ENCODE results near the gene MGMT. TPM values are rescaled to one million over a fixed set of nuclear protein-coding genes. Genes with fewer than 3 reads are reported as not detected.

The MGMT gene
- total and polyA plus RNA-seq, 2 donors (not counting 3 experiments of a cell fraction or from before 2014, with no cell fraction given): 15.0 to 15.2 TPM

DNA sequence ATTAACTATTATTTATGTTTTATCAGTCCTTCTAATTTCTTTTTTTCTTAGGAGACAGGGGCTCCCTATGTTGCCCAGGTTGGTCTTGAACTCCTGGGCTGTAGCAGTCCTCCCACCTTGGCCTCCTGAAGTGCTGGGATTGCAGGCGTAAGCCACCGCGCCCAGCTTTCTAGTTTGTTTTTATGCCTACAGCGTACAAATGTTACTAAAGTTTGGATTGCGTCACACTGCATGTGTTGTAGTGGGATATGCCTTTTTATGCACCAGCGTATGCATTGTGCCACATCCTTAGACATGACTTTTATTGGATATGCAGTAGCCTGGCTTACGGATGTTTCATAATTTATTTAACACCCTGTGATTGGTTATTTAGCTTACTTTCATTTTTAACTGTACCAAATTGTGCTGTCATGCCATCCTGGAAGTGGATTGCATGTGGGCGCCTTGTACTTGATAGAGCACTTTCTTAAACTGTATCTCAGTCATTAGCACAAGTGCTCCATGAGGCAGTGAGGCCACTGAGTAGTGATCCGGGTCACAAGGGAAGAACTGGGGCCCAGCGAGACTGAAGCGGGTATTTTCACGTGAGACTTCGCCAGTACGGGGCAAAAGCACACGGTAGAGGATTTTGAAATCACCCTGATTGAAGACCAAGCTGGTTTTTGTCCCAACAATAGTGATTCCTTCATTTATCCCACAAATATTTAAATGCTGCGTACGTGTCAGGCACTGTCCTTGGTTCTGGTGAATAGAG, 165.0 kb downstream of the MGMT start:
- no peak for FAIRE-seq
- DNase-seq (ENCODE audit: low read depth, low spot score): no peak
- H3K4me1 ChIP-seq (ENCODE audit: control insufficient read depth, extremely low read depth, insufficient read depth, low read length): peaks cover 5% of the 10 kb centered on the region
- ChIA-PET POLR2A (no interaction called here), CTCF (no interaction called here)
- no peak overlapping the region for H3K27ac ChIP-seq (ENCODE audit: insufficient read depth, low read depth, low read length)
- no peaks in the 10 kb centered on the region for H3K27me3 ChIP-seq (ENCODE audit: control insufficient read depth in 2 of 2, insufficient read depth in 2 of 2, low read length in 2 of 2)
- no peak overlapping the region for H2AFZ ChIP-seq (ENCODE audit: low read depth, low read length)
- no peak overlapping the region for H3K4me2 ChIP-seq (ENCODE audit: insufficient read depth, low read length)
- no peaks in the 10 kb centered on the region for H3K9me1 ChIP-seq (replicated peaks; ENCODE audit: control insufficient read depth, extremely low read depth, insufficient read depth, low read length)
- H3K9ac ChIP-seq (replicated peaks; ENCODE audit: extremely low read depth, insufficient read depth, low read length): no peak overlapping the region
- intact Hi-C loops (cut with micrococcal nuclease): no loop called here
- H3K9me3 ChIP-seq (replicated peaks; ENCODE audit: control insufficient read depth, insufficient read depth, low read length): peaks cover 2% of the 10 kb centered on the region
- dilution Hi-C loops (cut with MboI; ENCODE audit: extremely low pct_ligation_motif_present, low sequenced_read_pairs): no loop called here
- H4K20me1 ChIP-seq (replicated peaks; ENCODE audit: control insufficient read depth, extremely low read depth, insufficient read depth, low read length): no peaks in the 10 kb centered on the region
- no peak for TF ChIP-seq MYC (IDR thresholded peaks at IDR 0.05; ENCODE audit: low read depth, low read length)
- TF ChIP-seq, protein P1, sequence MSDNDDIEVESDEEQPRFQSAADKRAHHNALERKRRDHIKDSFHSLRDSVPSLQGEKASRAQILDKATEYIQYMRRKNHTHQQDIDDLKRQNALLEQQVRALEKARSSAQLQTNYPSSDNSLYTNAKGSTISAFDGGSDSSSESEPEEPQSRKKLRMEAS (IDR thresholded peaks at IDR 0.05; ENCODE audit: insufficient read depth, insufficient read length): no peak
- no TSS peak for BruUV-seq (replicated peaks)
- no peak overlapping the region for H3K4me3 ChIP-seq (replicated peaks in 1 of 3; ENCODE audit: insufficient read depth in 1 of 3, low read depth in 1 of 3, low read length in 3 of 3)
- no peaks in the 10 kb centered on the region for H3K79me2 ChIP-seq (ENCODE audit: control insufficient read depth, insufficient read depth, low read length)
- no peaks in the 10 kb centered on the region for H3K36me3 ChIP-seq (ENCODE audit: control insufficient read depth in 2 of 2, extremely low read depth in 1 of 2, insufficient read depth in 2 of 2, low read length in 2 of 2)

DNA sequence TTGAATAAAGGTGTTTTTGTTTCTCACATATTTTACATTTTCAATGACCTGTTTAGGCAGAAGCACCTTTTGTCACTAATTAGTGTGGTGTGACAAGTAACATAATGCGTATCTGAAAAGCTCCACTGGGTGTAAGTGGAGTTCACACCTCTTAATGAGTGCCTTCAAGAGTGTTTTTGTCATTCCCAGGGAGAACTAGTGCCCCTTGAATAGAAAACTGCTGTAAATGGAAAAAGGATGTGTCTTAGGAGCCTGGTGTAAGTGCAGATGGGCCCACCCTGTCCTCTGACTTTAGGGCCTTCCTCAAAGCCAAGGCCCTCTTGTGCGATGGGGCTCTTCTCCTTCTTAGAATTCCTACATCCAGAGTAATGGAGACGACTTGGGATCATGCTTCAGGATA, 170.0 kb downstream of the MGMT start:
- no TSS peak for BruUV-seq (replicated peaks)
- H3K9ac ChIP-seq (replicated peaks; ENCODE audit: extremely low read depth, insufficient read depth, low read length): no peak overlapping the region
- TF ChIP-seq, protein P2, sequence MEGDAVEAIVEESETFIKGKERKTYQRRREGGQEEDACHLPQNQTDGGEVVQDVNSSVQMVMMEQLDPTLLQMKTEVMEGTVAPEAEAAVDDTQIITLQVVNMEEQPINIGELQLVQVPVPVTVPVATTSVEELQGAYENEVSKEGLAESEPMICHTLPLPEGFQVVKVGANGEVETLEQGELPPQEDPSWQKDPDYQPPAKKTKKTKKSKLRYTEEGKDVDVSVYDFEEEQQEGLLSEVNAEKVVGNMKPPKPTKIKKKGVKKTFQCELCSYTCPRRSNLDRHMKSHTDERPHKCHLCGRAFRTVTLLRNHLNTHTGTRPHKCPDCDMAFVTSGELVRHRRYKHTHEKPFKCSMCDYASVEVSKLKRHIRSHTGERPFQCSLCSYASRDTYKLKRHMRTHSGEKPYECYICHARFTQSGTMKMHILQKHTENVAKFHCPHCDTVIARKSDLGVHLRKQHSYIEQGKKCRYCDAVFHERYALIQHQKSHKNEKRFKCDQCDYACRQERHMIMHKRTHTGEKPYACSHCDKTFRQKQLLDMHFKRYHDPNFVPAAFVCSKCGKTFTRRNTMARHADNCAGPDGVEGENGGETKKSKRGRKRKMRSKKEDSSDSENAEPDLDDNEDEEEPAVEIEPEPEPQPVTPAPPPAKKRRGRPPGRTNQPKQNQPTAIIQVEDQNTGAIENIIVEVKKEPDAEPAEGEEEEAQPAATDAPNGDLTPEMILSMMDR (IDR thresholded peaks at IDR 0.05; ENCODE audit: extremely low read depth in 1 of 2, insufficient read depth in 1 of 2, low read depth in 1 of 2, low read length in 2 of 2): no peak
- TF ChIP-seq POLR2AphosphoS5 (IDR thresholded peaks at IDR 0.05; ENCODE audit: insufficient read depth, low read depth, low read length) (no peak), MYC (IDR thresholded peaks at IDR 0.05; ENCODE audit: low read depth, low read length) (no peak), GATA2 (IDR thresholded peaks at IDR 0.05; ENCODE audit: insufficient read depth, insufficient read length, low read depth, low read length) (no peak), EZH2 (IDR thresholded peaks at IDR 0.05; ENCODE audit: borderline replicate concordance, low read depth, low read length, severe bottlenecking) (no peak), FOS (IDR thresholded peaks at IDR 0.05; ENCODE audit: borderline replicate concordance, insufficient read depth, low read length) (no peak), POLR2A (IDR thresholded peaks at IDR 0.05; ENCODE audit: low read depth, low read length) (no peak), JUN (IDR thresholded peaks at IDR 0.05; ENCODE audit: borderline replicate concordance, insufficient read depth, insufficient read length, low read depth) (no peak)
- TF ChIP-seq, protein P1 (IDR thresholded peaks at IDR 0.05; ENCODE audit: insufficient read depth, insufficient read length): no peak
- H3K27ac ChIP-seq (ENCODE audit: insufficient read depth, low read depth, low read length): no peak overlapping the region
- H3K9me1 ChIP-seq (replicated peaks; ENCODE audit: control insufficient read depth, extremely low read depth, insufficient read depth, low read length): no peaks in the 10 kb centered on the region
- H2AFZ ChIP-seq (ENCODE audit: low read depth, low read length): no peak overlapping the region
- no peaks in the 10 kb centered on the region for H3K4me1 ChIP-seq (ENCODE audit: control insufficient read depth, extremely low read depth, insufficient read depth, low read length)
- dilution Hi-C loops (cut with MboI; ENCODE audit: extremely low pct_ligation_motif_present, low sequenced_read_pairs): no loop called here
- peaks cover 2% of the 10 kb centered on the region for H3K9me3 ChIP-seq (replicated peaks; ENCODE audit: control insufficient read depth, insufficient read depth, low read length)
- ChIA-PET CTCF (no interaction called here), POLR2A (no interaction called here)
- no peaks in the 10 kb centered on the region for H3K79me2 ChIP-seq (ENCODE audit: control insufficient read depth, insufficient read depth, low read length)
- intact Hi-C loops (cut with micrococcal nuclease): no loop called here
- H3K36me3 ChIP-seq (ENCODE audit: control insufficient read depth in 2 of 2, extremely low read depth in 1 of 2, insufficient read depth in 2 of 2, low read length in 2 of 2): no peaks in the 10 kb centered on the region
- no peak overlapping the region for H3K4me3 ChIP-seq (replicated peaks in 1 of 3; ENCODE audit: insufficient read depth in 1 of 3, low read depth in 1 of 3, low read length in 3 of 3)
- no peaks in the 10 kb centered on the region for H3K27me3 ChIP-seq (ENCODE audit: control insufficient read depth in 2 of 2, insufficient read depth in 2 of 2, low read length in 2 of 2)
- no peaks in the 10 kb centered on the region for H4K20me1 ChIP-seq (replicated peaks; ENCODE audit: control insufficient read depth, extremely low read depth, insufficient read depth, low read length)
- DNase-seq (ENCODE audit: low read depth, low spot score): no peak
- no peak for FAIRE-seq
- no peak overlapping the region for H3K4me2 ChIP-seq (ENCODE audit: insufficient read depth, low read length)
